Astrocyte (in vitro differentiated cells and primary cell): Measurements from ENCODE around the gene ZFP36L1. TPM values are rescaled to one million over a fixed set of nuclear protein-coding genes. Genes with fewer than 3 reads are reported as not detected.

Experiments
- DNase-seq: peaks from one replicate; pipeline ENCODE4 v3.0.0-alpha.2; 2010; ENCODE audit warnings: low read depth
- FAIRE-seq: peaks from 2 replicates; lab custom pipeline; 2011; peaks lifted over from hg19 to GRCh38; lab: Jason Lieb, UNC
- H2AFZ ChIP-seq: 2 replicates; pipeline ENCODE4 v1.6.0; 2012; ENCODE audit warnings: low read depth, low read length, inconsistent platforms
- H3K27ac ChIP-seq: 2 replicates; pipeline ENCODE4 v1.5.1; 2011; ENCODE audit warnings: low read depth, low read length, inconsistent platforms
- H3K27me3 ChIP-seq: 2 replicates; pipeline ENCODE4 v1.6.0; 2011; ENCODE audit warnings: low read length, inconsistent platforms; ENCODE audit not compliant: insufficient read depth
- H3K36me3 ChIP-seq: 2 replicates; pipeline ENCODE4 v1.5.1; 2011; ENCODE audit warnings: low read length, inconsistent platforms; ENCODE audit not compliant: insufficient read depth
- H3K4me1 ChIP-seq: 2 replicates; pipeline ENCODE4 v1.5.1; 2011; ENCODE audit warnings: low read length, inconsistent platforms; ENCODE audit not compliant: insufficient read depth
- H3K4me2 ChIP-seq: 2 replicates; pipeline ENCODE4 v1.6.0; 2012; ENCODE audit warnings: low read length, inconsistent platforms
- H3K4me3 ChIP-seq: 2 replicates; pipeline ENCODE4 v1.5.1; 2011; ENCODE audit warnings: low read depth, mild to moderate bottlenecking, low read length, inconsistent platforms; ENCODE audit not compliant: insufficient read depth
- H3K79me2 ChIP-seq: 2 replicates; pipeline ENCODE4 v1.6.0; 2012; ENCODE audit warnings: mild to moderate bottlenecking, low read length, inconsistent platforms; ENCODE audit not compliant: insufficient read depth
- H3K9ac ChIP-seq: 2 replicates; pipeline ENCODE4 v1.6.0; 2012; ENCODE audit warnings: mild to moderate bottlenecking, low read length, inconsistent platforms
- H3K9me3 ChIP-seq: 2 replicates; pipeline ENCODE4 v1.5.1; 2012; ENCODE audit warnings: low read depth, mild to moderate bottlenecking, low read length, inconsistent platforms; ENCODE audit not compliant: insufficient read depth
- H4K20me1 ChIP-seq: 2 replicates; pipeline ENCODE4 v1.6.0; 2012; ENCODE audit warnings: low read length, inconsistent platforms; ENCODE audit not compliant: insufficient read depth
- H3K27ac Mint-ChIP-seq: one replicate; pipeline ENCODE4 v1.8.0; 2021; ENCODE audit warnings: mild to moderate bottlenecking, mixed read lengths; ENCODE audit not compliant: unreplicated experiment
- H3K27me3 Mint-ChIP-seq: one replicate; pipeline ENCODE4 v1.8.0; 2021; ENCODE audit warnings: low read depth, mixed read lengths; ENCODE audit not compliant: unreplicated experiment
- H3K36me3 Mint-ChIP-seq: one replicate; pipeline ENCODE4 v1.8.0; 2021; ENCODE audit warnings: low read depth, mixed read lengths; ENCODE audit not compliant: unreplicated experiment
- H3K4me1 Mint-ChIP-seq: one replicate; pipeline ENCODE4 v1.8.0; 2021; ENCODE audit warnings: low read depth, mixed read lengths; ENCODE audit not compliant: unreplicated experiment
- H3K4me3 Mint-ChIP-seq: one replicate; pipeline ENCODE4 v1.8.0; 2021; ENCODE audit warnings: mild to moderate bottlenecking, moderate library complexity, mixed read lengths; ENCODE audit not compliant: unreplicated experiment
- H3K9me3 Mint-ChIP-seq: one replicate; pipeline ENCODE4 v1.8.0; 2021; ENCODE audit warnings: mild to moderate bottlenecking, mixed read lengths; ENCODE audit not compliant: unreplicated experiment
- CTCF ChIP-seq: IDR thresholded peaks from 2 replicates; pipeline ENCODE4 v1.5.1; 2011; ENCODE audit warnings: low read depth, mild to moderate bottlenecking, inconsistent platforms, low read length, moderate library complexity; ENCODE audit not compliant: insufficient read depth
- EZH2 ChIP-seq: IDR thresholded peaks from 2 replicates; pipeline ENCODE4 v1.6.1; 2012; ENCODE audit warnings: mild to moderate bottlenecking, low read length, inconsistent platforms; ENCODE audit not compliant: insufficient read depth
- total RNA-seq: library from RNA; stranded (reverse); gene quantifications from 2 replicates; pipeline ENCODE4 v1.2.1, GENCODE V29; 2021

The ZFP36L1 gene
- total RNA-seq, 1 donor from 2014 or later: 219 TPM

GRCh38 chr14:68741839-68742470 is 50.9 kb downstream of the ZFP36L1 start:
- peaks cover 23% of the 10 kb centered on the region for H3K27me3 Mint-ChIP-seq
- Histone ChIP-seq H3K4me2 (no peak overlapping the region), H3K27ac (no peak overlapping the region), H3K36me3 (no peaks in the 10 kb centered on the region), H4K20me1 (no peaks in the 10 kb centered on the region), H2AFZ (no peak overlapping the region), H3K4me3 (no peak overlapping the region), H3K27me3 (no peaks in the 10 kb centered on the region), H3K4me1 (no peaks in the 10 kb centered on the region), H3K79me2 (no peaks in the 10 kb centered on the region), H3K9me3 (peaks cover 3% of the 10 kb centered on the region), H3K9ac (no peak overlapping the region)
- H3K36me3 Mint-ChIP-seq: no peaks in the 10 kb centered on the region
- H3K27ac Mint-ChIP-seq: no peak overlapping the region
- TF ChIP-seq CTCF (no peak), EZH2 (no peak)
- DNase-seq (no peak), FAIRE-seq (no peak)
- no peak overlapping the region for H3K4me3 Mint-ChIP-seq
- H3K9me3 Mint-ChIP-seq: peaks cover 7% of the 10 kb centered on the region
- H3K4me1 Mint-ChIP-seq: peaks cover 9% of the 10 kb centered on the region

GRCh38 chr14:68741477-68741791 is 51.4 kb downstream of the ZFP36L1 start:
- Histone ChIP-seq H3K27ac (no peak overlapping the region), H3K9ac (no peak overlapping the region), H3K4me2 (no peak overlapping the region), H3K4me1 (no peaks in the 10 kb centered on the region), H3K9me3 (peaks cover 3% of the 10 kb centered on the region), H3K79me2 (no peaks in the 10 kb centered on the region), H4K20me1 (no peaks in the 10 kb centered on the region), H3K36me3 (no peaks in the 10 kb centered on the region), H2AFZ (no peak overlapping the region), H3K27me3 (no peaks in the 10 kb centered on the region), H3K4me3 (no peak overlapping the region)
- H3K27ac Mint-ChIP-seq: no peak overlapping the region
- peaks cover 10% of the 10 kb centered on the region for H3K4me1 Mint-ChIP-seq
- peaks cover 7% of the 10 kb centered on the region for H3K9me3 Mint-ChIP-seq
- no peak for FAIRE-seq
- TF ChIP-seq CTCF (no peak), EZH2 (no peak)
- no peak for DNase-seq
- no peaks in the 10 kb centered on the region for H3K36me3 Mint-ChIP-seq
- H3K27me3 Mint-ChIP-seq: peaks cover 22% of the 10 kb centered on the region
- no peak overlapping the region for H3K4me3 Mint-ChIP-seq

- no peak overlapping the region for H3K27ac Mint-ChIP-seq
- H3K9ac ChIP-seq: no peak overlapping the region
- H3K9me3 Mint-ChIP-seq: peaks cover 7% of the 10 kb centered on the region
Measured at GRCh38 chr14:68740788-68741476, 51.9 kb downstream of the ZFP36L1 start.

More at GRCh38 chr14:68740788-68741476, 51.9 kb downstream of the ZFP36L1 start:
- H3K79me2 ChIP-seq: no peaks in the 10 kb centered on the region
- H2AFZ ChIP-seq: no peak overlapping the region
- H3K27ac ChIP-seq: no peak overlapping the region
- no peaks in the 10 kb centered on the region for H3K4me1 ChIP-seq
- H3K36me3 ChIP-seq: no peaks in the 10 kb centered on the region
- no peak overlapping the region for H3K4me2 ChIP-seq
- peaks cover 15% of the 10 kb centered on the region for H3K4me1 Mint-ChIP-seq
- no peaks in the 10 kb centered on the region for H3K36me3 Mint-ChIP-seq
- no peak overlapping the region for H3K4me3 Mint-ChIP-seq
- no peak for FAIRE-seq
- H3K27me3 Mint-ChIP-seq: peaks cover 22% of the 10 kb centered on the region
- no peak overlapping the region for H3K4me3 ChIP-seq
- no peaks in the 10 kb centered on the region for H3K27me3 ChIP-seq
- no peak for DNase-seq
- TF ChIP-seq CTCF: no peak
- no peak for TF ChIP-seq EZH2
- no peaks in the 10 kb centered on the region for H4K20me1 ChIP-seq
- H3K9me3 ChIP-seq: peaks cover 3% of the 10 kb centered on the region
